AG04449 (cell line): ENCODE results near the gene KRTAP5-6.

Source experiments
- CTCF ChIA-PET: fragments of 350-600 bp; formaldehyde crosslinking; extraction: SDS; loops from one replicate; lab custom pipeline; 2021; ENCODE audit warnings: antibody characterized with exemption; lab: Yijun Ruan, JAX
- POLR2A ChIA-PET: fragments of 400-600, 350-600 bp; formaldehyde crosslinking; extraction: SDS; loops from one replicate; lab custom pipeline; 2020; ENCODE audit warnings: antibody characterized with exemption, inconsistent platforms; lab: Yijun Ruan, JAX
- DNase-seq: peaks from one replicate; pipeline ENCODE4 v3.0.0-alpha.2; 2010; ENCODE audit warnings: low read depth, low spot score
- H3K4me3 ChIP-seq: 2 replicates; pipeline ENCODE4 v1.5.1; 2011; ENCODE audit warnings: low read depth, mild to moderate bottlenecking, control low read depth, low read length
- TF ChIP-seq, protein P1 (sequence below): IDR thresholded peaks from one replicate; pipeline ENCODE4 v1.5.1; 2011; ENCODE audit warnings: mild to moderate bottlenecking, moderate library complexity, low read length, control low read depth, inconsistent platforms; ENCODE audit not compliant: insufficient read depth; ENCODE audit errors: missing control alignments

KRTAP5-6 gene

GRCh38 chr11:1746511-1746931 lies 49.5 kb downstream of the KRTAP5-6 start:
- no peak for DNase-seq
- no peak overlapping the region for H3K4me3 ChIP-seq
- TF ChIP-seq, protein P1, sequence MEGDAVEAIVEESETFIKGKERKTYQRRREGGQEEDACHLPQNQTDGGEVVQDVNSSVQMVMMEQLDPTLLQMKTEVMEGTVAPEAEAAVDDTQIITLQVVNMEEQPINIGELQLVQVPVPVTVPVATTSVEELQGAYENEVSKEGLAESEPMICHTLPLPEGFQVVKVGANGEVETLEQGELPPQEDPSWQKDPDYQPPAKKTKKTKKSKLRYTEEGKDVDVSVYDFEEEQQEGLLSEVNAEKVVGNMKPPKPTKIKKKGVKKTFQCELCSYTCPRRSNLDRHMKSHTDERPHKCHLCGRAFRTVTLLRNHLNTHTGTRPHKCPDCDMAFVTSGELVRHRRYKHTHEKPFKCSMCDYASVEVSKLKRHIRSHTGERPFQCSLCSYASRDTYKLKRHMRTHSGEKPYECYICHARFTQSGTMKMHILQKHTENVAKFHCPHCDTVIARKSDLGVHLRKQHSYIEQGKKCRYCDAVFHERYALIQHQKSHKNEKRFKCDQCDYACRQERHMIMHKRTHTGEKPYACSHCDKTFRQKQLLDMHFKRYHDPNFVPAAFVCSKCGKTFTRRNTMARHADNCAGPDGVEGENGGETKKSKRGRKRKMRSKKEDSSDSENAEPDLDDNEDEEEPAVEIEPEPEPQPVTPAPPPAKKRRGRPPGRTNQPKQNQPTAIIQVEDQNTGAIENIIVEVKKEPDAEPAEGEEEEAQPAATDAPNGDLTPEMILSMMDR: no peak
- ChIA-PET POLR2A (no interaction called here), CTCF (no interaction called here)

DNA sequence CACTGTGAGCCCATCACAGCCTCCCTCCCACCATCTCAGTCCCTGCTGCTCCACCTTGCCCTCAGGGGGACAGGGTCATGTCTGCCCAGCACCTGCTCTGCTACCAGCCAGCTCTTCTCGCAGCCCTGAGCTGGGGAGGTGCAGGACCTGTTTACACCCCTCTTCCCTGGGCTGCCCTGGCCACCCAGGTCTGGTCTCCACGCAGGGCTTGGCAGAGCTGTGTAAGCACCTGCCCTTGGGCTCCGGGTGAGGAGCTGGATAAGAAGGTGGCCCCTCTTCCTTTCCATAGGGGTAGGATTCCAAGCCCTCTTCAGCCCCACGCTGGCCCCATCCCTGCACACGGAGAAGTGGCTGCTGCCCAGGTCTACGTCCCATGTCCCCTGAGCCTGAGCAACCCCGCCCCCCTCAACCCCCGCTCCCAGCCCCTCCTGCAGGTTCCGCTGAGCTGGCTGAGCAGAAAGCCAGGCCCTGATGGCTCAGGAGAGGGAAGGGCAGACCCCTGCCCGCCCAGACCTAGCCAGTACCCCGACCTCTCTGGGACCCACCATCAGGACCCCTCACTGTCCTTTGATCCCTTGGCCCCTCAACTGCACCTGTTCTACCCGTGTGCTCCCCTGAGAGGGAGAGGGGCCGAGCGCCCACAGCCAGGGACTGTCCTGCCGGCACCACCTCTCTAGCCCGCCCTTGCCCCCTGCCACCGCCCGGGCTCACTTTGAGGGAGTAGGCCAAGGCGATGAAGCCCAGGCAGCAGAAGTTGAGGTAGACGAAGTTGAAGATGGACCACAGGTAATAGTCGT lies 50.2 kb downstream of the KRTAP5-6 start:
- TF ChIP-seq, protein P1: no peak
- ChIA-PET CTCF (no interaction called here), POLR2A (no interaction called here)
- H3K4me3 ChIP-seq: no peak overlapping the region
- DNase-seq: no peak
